ENCODE measurements around the gene COG5. TPM values are rescaled to one million over a fixed set of nuclear protein-coding genes. Genes with fewer than 3 reads are reported as not detected.
A peak's percentile ranks its signal among the peaks of the same experiment; 100 is the strongest.

Gene COG5
- total RNA-seq, 1 experiment from 2014 or later, result 20.2 TPM

DNA sequence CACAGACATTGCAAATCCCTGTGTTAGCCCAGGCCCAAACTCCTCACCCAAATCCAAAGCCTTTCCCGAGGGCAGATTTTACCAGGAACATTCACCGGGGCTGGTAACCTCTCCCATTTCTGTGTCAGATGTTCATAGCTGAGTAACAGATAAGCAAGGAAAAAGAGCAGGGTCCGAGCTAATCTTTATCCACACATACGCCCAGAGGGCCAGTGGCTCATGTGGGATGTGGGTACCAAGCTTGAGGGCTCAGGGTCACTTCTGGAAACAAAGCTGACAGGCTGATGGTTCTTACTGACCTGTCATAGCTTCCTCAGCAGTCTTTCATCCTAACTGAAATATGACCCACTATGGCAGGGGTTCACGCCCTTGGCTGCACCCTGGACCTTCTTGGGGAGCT, 355.2 kb downstream of the COG5 start:
- Mint-ChIP-seq H3K27me3 (ENCODE audit: low read depth) (no peaks in the 10 kb centered on the region), H3K27ac (peak overlapping the region in 1 of 3 experiments; percentile 32; a peak in 2 of 7 replicates), H3K4me3 (no peak overlapping the region), H3K4me1 (peaks cover 0 to 4% of the 10 kb centered on the region in 2 experiments; a peak in 2 of 4 replicates), H3K36me3 (ENCODE audit: insufficient read depth in 1 of 3, low read depth in 3 of 3) (peaks cover 7 to 26% (median 17%) of the 10 kb centered on the region in 3 experiments; a peak in 6 of 7 replicates), H3K9me3 (no peaks in the 10 kb centered on the region)
- no peak for TF ChIP-seq CTCF (conservative IDR thresholded peaks at IDR 0.05)
- Histone ChIP-seq H2AFZ (ENCODE audit: low read length) (no peak overlapping the region), H2BK12ac (ENCODE audit: insufficient read length, low read depth, low read length) (no peak overlapping the region), H3K79me2 (ENCODE audit: insufficient read depth, low read length) (no peaks in the 10 kb centered on the region), H3K4me2 (ENCODE audit: insufficient read depth, insufficient read length, low read length) (no peak overlapping the region), H3K23me2 (ENCODE audit: insufficient read length, low read depth, low read length, poor library complexity, severe bottlenecking) (no peaks in the 10 kb centered on the region), H3K79me1 (ENCODE audit: insufficient read depth, low read depth, low read length, poor library complexity, severe bottlenecking) (no peaks in the 10 kb centered on the region), H3K27ac (ENCODE audit: insufficient read length, low read depth, low read length) (no peak overlapping the region), H4K8ac (replicated peaks; ENCODE audit: insufficient read length, low read depth, low read length) (no peak overlapping the region), H3K9ac (ENCODE audit: extremely low read depth, insufficient read length, low read length) (no peak overlapping the region), H3K14ac (ENCODE audit: insufficient read depth, low read length) (no peak overlapping the region), H3K9me3 (ENCODE audit: control insufficient read depth, low read depth, low read length) (no peaks in the 10 kb centered on the region), H3T11ph (ENCODE audit: low read length) (no peak overlapping the region), H3K56ac (ENCODE audit: insufficient read length, low read depth, low read length) (no peak overlapping the region), H2BK120ac (ENCODE audit: low read depth, low read length, poor library complexity, severe bottlenecking) (no peak overlapping the region), H2AK5ac (ENCODE audit: insufficient read length, low read length) (no peak overlapping the region), H3K27me3 (ENCODE audit: insufficient read depth, low read length) (no peaks in the 10 kb centered on the region), H4K20me1 (ENCODE audit: control insufficient read depth, insufficient read depth, insufficient read length) (no peaks in the 10 kb centered on the region), H2BK5ac (ENCODE audit: insufficient read length, low read length) (no peak overlapping the region), H2BK15ac (ENCODE audit: low read depth, low read length) (no peak overlapping the region), H4K91ac (ENCODE audit: insufficient read length, low read depth, low read length) (no peak overlapping the region), H3K4me1 (ENCODE audit: insufficient read depth, low read length) (no peaks in the 10 kb centered on the region), H3K18ac (ENCODE audit: insufficient read length, low read depth, low read length) (no peak overlapping the region), H3K23ac (ENCODE audit: insufficient read length, low read depth, low read length) (no peak overlapping the region), H2BK20ac (ENCODE audit: low read depth, low read length, poor library complexity, severe bottlenecking) (no peak overlapping the region), H3K4ac (ENCODE audit: low read depth, low read length) (no peak overlapping the region), H4K5ac (ENCODE audit: insufficient read length, low read depth, low read length) (no peak overlapping the region)
- no peak for DNase-seq
- WGBS (ENCODE audit: extremely low coverage, insufficient read length, low lambda C conversion rate), result no CpG with 5 or more reads among the region's 5 CpGs

Measured in H9 (cell line).